Sciatic nerve (tissue), 2 donors: ENCODE data around the gene S100A8. TPM values are rescaled to one million over a fixed set of nuclear protein-coding genes. Genes with fewer than 3 reads are reported as not detected.
"Not testable (repeated sequence)": the region's sequence is repeated elsewhere in the genome, so short reads cannot be mapped to it uniquely, and the experiment has no call there.

ENCODE experiments used
- ATAC-seq: fragments of 200-7000 bp; cut with Tn5 transposase; one replicate; pipeline ENCODE4 v1.9.1; 2020; ENCODE audit warnings: mild to moderate bottlenecking, moderate library complexity
- DNase-seq: peaks from one replicate; pipeline ENCODE4 v3.0.0-alpha.2; 2020; ENCODE audit warnings: low spot score
- intact Hi-C: fragments of 100-400 bp; cut with DNase I; formaldehyde crosslinking; loops from one replicate; pipeline ENCODE4 v1.14.2; 2022
- total RNA-seq: library from RNA; stranded (reverse); fragmentation: NEBNext Ultra II Directional; extraction: Animal tissue kit (Norgen Biotek cat#: 25700); gene quantifications from one replicate; pipeline ENCODE4 v1.2.1, GENCODE V29; 2021
- donor health status: DM: no; HTN: no; CAD: no.
- donor health status: DM: no; HTN: no; CAD: no.

Gene S100A8
- 192 TPM for total RNA-seq

DNA sequence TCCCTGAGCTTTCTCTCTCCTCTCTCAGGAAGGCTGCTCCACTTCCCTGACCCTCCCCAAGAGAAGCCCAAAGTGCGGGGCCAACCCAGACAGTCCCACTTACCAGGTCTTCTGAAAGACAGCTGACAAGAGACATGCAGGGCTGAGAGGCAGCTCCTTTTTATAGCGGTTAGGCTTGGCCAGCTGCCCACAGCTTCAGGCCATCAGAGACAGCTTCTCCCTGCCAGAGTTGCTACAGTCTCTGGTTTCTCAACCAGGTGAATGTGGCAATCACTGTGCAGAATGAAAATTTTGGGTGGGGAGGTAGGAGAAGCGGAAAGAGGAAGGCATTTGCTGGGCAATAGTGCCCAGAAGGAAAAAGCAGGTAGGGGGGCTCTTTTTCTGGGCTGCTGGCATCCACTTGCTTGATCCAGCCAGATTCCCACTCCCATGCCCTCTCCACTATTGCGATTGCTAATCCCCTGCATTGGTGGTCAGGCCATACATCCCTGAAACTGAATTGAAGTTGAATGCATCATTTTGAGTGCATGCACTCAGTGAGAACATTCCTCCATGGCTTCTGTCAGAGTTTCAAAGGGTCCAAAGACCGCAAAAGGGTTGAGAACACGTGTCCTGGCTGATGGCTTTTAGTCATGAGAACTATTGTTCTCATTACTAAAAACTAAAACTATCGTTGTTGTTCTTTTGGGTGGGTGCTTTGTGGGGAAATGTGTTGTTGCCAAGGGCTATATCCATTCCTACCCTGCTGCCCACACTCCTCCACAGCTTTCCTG lies at the start of gene S100A8:
Gene S100A8, minus strand, starts transcription at position 136 of the 773 bp plus-strand sequence. CDS start 538 bp downstream, outside the sequence.
- DNase-seq (no peak), ATAC-seq (no peak)
- intact Hi-C loops, result no loop called here

- intact Hi-C loops, result no loop called here
- DNase-seq (peak; percentile 13), ATAC-seq (no peak)
Observed at GRCh38 chr1:153439273-153439672, 48.4 kb upstream of the S100A8 start.

- ATAC-seq (no peak), DNase-seq (peak; percentile 18)
- intact Hi-C loops, result no loop called here
Observed at GRCh38 chr1:153438599-153438998, 47.7 kb upstream of the S100A8 start.

- intact Hi-C loops, result no loop called here
- ATAC-seq (no peak), DNase-seq (peak; percentile 37)
Observed at GRCh38 chr1:153437236-153437635, 46.4 kb upstream of the S100A8 start.

DNA sequence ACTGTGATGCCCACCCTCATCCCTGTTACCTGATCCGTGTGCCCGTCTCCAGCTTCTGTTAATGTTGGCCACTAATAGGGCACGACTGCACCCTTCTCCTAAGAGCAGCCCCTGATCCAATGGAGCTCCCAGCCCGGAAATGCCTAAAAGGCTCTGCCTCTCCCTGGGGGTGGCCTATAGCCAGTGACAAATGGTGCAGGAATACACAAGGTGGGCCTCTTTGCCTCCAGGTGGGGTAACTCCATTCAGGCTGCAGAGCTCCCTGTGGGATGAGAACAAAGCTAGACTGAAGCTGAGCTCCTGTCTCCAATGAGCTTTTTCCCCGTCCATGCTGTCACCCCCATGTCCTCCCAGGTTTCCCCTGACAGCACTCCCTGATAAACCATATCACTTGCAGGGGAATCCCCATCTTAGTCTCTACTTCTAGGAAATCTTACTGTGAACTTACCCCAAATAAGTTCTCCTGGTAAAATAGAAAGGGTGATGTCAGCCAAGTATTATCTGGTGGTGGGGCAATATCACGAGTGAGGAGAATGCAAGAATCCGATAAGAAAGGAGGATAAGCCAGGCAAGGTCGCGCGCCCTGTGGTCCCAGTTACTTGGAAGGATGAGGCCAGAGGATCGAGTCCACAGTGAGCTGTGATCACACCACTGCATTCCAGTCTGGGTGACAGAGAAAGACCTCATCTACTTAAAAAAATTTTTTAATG lies 44.0 kb upstream of the S100A8 start:
- intact Hi-C loops, result no loop called here
- no peak for DNase-seq
- ATAC-seq, result no peak

GRCh38 chr1:153432874-153433681 lies 42.2 kb upstream of the S100A8 start:
- DNase-seq (no peak), ATAC-seq (no peak)
- intact Hi-C loops, result no loop called here

DNA sequence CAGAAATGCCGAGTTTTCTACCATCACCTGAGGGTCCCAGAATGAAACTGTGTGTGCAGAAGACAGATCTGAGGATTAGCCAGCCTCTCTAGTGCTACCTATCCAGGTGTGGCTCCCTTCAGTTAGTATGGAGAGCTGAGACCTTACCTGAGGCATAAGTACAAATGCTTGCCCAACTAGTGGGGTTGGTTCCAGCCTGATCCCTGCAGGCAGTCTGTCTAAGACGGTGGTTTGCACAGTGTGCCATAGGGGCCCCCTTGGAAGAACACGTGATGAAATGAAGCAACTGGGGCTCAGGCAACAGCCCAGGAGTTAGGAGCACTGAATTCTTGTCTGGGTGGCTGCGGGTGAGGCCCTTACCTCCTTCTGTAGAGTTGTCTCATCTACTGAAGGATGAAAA lies 41.1 kb upstream of the S100A8 start:
- DNase-seq, result no peak
- ATAC-seq, result no peak
- intact Hi-C loops, result no loop called here

DNA sequence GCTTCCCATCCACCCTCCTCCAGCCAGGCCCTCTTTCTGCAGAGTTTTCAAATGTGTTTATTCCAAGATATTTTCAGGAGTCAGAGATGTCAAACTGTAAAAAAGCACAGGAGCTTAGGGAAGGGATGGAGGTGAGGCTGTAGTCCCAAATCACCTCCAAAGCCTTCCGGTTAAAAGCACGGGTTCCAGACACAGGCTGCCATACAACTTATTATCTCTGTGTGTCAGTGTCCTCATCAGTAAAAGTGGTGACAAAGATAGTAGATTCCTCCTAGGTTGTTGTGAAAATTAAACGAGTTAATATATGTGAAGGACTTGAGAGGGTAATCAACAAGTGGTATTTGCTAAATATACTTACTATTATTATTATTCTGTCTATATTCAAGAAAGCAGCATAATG lies 40.6 kb upstream of the S100A8 start:
- DNase-seq (no peak), ATAC-seq (no peak)
- intact Hi-C loops, result no loop called here

- DNase-seq (no peak), ATAC-seq (no peak)
- intact Hi-C loops, result no loop called here
Observed at GRCh38 chr1:153431002-153431401, 40.1 kb upstream of the S100A8 start.

GRCh38 chr1:153430561-153430960 lies 39.7 kb upstream of the S100A8 start:
- no peak for DNase-seq
- intact Hi-C loops, result no loop called here

DNA sequence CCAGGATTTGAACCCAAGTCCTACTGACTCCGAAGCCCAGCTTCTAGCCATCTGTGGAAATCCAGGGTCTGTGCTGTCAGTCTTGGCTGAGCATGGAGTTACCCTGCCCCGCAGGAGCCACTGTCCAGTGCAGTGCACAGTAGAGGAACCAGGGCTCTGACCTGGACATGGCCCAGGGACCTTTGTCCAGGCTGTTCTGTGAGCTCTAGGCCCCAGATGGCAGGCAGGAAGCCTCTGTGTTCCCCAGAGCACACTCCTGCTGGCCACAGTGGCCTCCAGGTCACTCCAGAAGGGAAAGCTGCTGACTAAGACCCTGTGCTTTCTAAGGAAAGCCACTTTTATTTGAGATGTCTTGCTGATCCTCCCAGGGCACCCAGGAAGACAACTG lies 39.3 kb upstream of the S100A8 start:
- intact Hi-C loops, result no loop called here
- DNase-seq (no peak), ATAC-seq (no peak)

More at GRCh38 chr1:153430561-153430960, 39.7 kb upstream of the S100A8 start:
- ATAC-seq, result no peak

DNA sequence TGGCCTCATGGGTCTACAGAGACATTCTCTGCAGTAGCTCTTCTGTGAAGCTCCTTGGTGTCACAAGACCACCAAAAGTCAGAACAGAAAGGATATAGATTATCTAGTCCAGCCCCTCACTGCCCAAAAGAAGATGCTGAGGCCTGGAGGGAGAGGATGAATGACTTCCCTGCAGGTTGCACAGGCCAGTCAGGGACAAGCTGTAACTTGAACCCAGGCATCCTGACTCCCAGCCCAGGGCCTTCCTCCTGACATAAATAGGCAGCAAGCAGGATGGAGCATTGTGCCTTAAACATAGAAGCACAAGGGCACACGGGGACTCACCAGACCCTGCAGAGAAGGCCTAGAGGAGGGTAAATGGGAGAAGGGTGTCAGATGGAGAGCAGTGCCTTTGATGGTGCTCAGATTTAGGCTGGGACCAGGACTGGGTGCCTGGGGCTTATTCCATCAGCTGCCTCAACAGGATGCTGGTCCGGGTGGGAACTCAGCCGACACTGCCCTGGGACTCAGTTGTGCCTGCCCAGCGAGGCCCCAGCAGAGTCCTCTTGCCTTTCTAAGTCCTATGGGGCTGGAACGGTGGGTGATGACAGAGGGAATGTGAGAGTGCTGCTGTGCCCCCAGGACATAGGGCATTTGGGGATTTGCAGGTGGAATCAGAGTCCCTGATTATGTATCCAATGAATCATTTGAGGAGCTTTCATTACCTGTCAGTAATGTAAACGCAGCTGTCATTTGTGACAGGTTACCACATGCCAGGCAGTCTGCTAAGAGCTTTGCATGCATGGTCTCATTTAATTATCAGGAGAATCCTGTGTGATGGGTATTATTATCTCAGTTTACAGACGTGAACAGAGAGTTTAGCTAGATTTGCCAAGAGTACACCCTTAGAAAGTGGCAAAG lies 38.6 kb upstream of the S100A8 start:
- ATAC-seq (no peak), DNase-seq (no peak)
- intact Hi-C loops, result no loop called here

DNA sequence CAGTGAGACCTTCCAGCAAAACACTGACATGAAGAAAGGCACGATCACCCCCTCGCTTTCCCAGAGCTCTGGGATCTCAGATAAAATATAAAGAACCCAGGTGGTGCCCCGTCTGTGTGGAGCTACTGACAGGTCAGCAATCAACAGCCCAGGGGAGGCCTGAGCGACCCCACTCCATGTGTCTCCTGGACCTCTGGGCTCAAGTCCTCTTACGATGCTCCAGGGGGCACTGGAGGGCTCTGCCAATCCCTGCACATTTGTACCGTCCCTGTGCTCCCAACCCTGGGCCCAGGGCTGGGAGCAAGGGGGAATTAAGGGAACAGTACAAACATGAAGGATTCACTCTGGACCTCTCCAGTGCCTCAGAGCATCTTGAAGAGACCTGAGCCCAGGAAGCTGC lies 37.9 kb upstream of the S100A8 start:
- ATAC-seq (no peak), DNase-seq (no peak)
- intact Hi-C loops, result no loop called here

GRCh38 chr1:153428073-153428638 lies 37.3 kb upstream of the S100A8 start:
- ATAC-seq (no peak), DNase-seq (peak; percentile 34)
- intact Hi-C loops, result no loop called here

- ATAC-seq, result no peak
- DNase-seq, result no peak
- intact Hi-C loops, result no loop called here
Observed at GRCh38 chr1:153426809-153427208, 35.9 kb upstream of the S100A8 start.

DNA sequence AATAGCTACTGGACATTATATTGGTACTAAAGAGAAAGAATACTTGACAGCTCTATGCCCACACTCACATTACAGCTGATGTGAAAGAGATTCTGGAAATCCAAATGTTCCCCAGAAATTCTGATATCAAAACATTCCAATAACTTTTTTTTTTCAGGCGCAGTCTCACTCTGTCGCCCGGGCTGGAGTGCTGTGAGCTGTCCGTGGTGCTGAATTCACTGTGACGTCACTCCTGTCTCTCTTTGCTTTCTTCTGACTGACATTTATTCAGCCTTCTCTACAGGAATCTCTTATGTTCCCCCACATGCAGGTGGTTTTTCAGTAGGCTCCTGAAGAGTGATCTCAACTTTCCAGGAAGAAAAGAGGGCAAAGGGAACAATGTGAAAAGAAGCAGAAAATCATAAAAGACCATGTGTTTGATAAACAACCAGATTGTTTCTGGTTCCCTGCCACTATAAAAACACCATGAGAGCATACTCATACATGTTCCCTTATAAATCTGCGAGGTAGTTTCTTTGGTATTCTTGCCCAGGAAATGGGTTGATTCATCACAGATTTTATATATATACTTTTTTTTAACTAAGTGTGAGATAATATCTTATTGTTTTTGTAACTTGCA lies 31.7 kb upstream of the S100A8 start:
- ATAC-seq (peak; percentile 50), DNase-seq (peak; percentile 81)
- intact Hi-C loops, result no loop called here

- ATAC-seq (no peak), DNase-seq (no peak)
- intact Hi-C loops, result no loop called here
Observed at GRCh38 chr1:153420306-153420705, 29.4 kb upstream of the S100A8 start.

DNA sequence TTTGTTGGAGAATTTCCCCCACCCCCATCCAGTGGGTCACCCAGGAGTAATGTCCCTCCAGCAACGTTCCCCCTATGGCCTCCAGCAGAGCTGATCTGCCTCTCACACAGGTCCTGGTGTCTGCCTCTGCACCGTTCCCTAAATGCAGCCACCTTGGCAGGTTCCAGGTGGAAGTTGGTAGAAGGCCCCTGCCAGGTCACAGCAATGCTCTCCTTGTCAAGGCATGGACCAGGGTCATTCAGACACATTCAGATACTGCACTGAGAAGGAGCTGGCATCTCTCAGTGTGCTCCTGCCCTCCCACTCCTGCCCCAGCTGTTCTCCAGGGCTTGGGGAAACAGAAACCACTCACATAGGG lies 28.5 kb upstream of the S100A8 start:
- intact Hi-C loops, ATAC-seq: not testable (repeated sequence)
- peak; percentile 8 for DNase-seq
